K562 (cell line): ENCODE results near the gene SLC1A4. TPM values are rescaled to one million over a fixed set of nuclear protein-coding genes. Genes with fewer than 3 reads are reported as not detected.

Experiments used
- BACH1 ChIP-seq: fragments of 200-800 bp; sonication (Bioruptor generic); IDR thresholded peaks from 2 replicates; pipeline ENCODE4 v1.6.1; 2016; ENCODE audit warnings: missing genetic modification characterization, missing compliant biosample characterization
- CBX1 ChIP-seq: sonication (generic); IDR thresholded peaks from 2 replicates; pipeline ENCODE4 v1.6.1; 2016; ENCODE audit warnings: antibody characterized with exemption, low read depth, mild to moderate bottlenecking
- CBX2 ChIP-seq: fragments of 200-600 bp; sonication (generic); IDR thresholded peaks from one replicate; pipeline ENCODE4 v1.6.1; 2012; ENCODE audit warnings: mild to moderate bottlenecking, low read length, inconsistent platforms; ENCODE audit not compliant: insufficient read depth, poor library complexity, severe bottlenecking
- CCAR2 ChIP-seq: fragments of 200-400 bp; formaldehyde crosslinking; IDR thresholded peaks from 2 replicates; pipeline ENCODE4 v1.6.1; 2017; ENCODE audit warnings: mild to moderate bottlenecking, low read depth, low read length
- MTA3 ChIP-seq: fragments of 450-650 bp; formaldehyde crosslinking; IDR thresholded peaks from 2 replicates; pipeline ENCODE4 v1.6.1; 2017; ENCODE audit warnings: mild to moderate bottlenecking, borderline replicate concordance
- TSC22D4 ChIP-seq: fragments of 450-650 bp; IDR thresholded peaks from 2 replicates; pipeline ENCODE4 v1.6.1; 2016; ENCODE audit warnings: missing genetic modification characterization, missing biosample characterization, control low read depth
- ZFP36 ChIP-seq: fragments of 150-350 bp; IDR thresholded peaks from 2 replicates; pipeline ENCODE4 v1.6.1; 2018; ENCODE audit warnings: low read length, low read depth; ENCODE audit not compliant: partially characterized antibody
- ZNF707 ChIP-seq: fragments of 250-450 bp; sonication (Bioruptor Pico); conservative IDR thresholded peaks from 2 replicates; pipeline ENCODE4 v1.8.0; 2022; ENCODE audit warnings: inconsistent platforms, mild to moderate bottlenecking, moderate library complexity
- polyA plus RNA-seq, 8 experiments: library from polyadenylated mRNA; depleted of rRNA in 4 of 8; stranded (reverse) in 5 of 8; unstranded in 3 of 8; fragments of >200 nt; fragmentation: Nextera tagmentation in 2 of 8; fragmentation: Illumina TruSeq in 1 of 8; extraction: Ambion mirVana in 2 of 8; extraction: Trizol in 1 of 8; gene quantifications; 2 replicates each; pipeline versions ENCODE4 v1.2.1 to v1.2.3, GENCODE V29; 2011 to 2014; ENCODE audit warnings: inconsistent platforms in 1 of 8, missing spikeins in 1 of 8
- total RNA-seq, 7 experiments: library from RNA; depleted of rRNA in 6 of 7; stranded (reverse); fragments of >200 nt in 6 of 7; fragmentation: Illumina TruSeq in 2 of 7; extraction: Trizol in 2 of 7; gene quantifications; 2 replicates each; pipeline versions ENCODE4 v1.2.1 to v1.2.3, GENCODE V29; 2011 to 2021; ENCODE audit warnings: low replicate concordance in 1 of 7
- TF ChIP-seq, protein P1 (sequence below): fragments of 450-650 bp; formaldehyde crosslinking; IDR thresholded peaks from 2 replicates; pipeline ENCODE4 v1.4.0; 2022; ENCODE audit warnings: missing genetic modification characterization
- TF ChIP-seq, protein P2 (sequence below), 2 experiments: IDR thresholded peaks in 1 of 2; conservative IDR thresholded peaks in 1 of 2; 2 replicates each; pipeline ENCODE4 v1.6.1; 2016; ENCODE audit warnings: low read depth in 2 of 2, mild to moderate bottlenecking in 1 of 2, missing compliant biosample characterization in 1 of 2, missing genetic modification characterization in 1 of 2, moderate library complexity in 1 of 2
- TF ChIP-seq, protein P3 (sequence below), 2 experiments: fragments of 450-650 bp; formaldehyde crosslinking in 1 of 2; IDR thresholded peaks; 2 replicates each; pipeline versions ENCODE4 v1.4.0 to v1.6.1; 2014 to 2020; ENCODE audit warnings: mild to moderate bottlenecking in 2 of 2, borderline replicate concordance in 1 of 2, low read depth in 1 of 2

SLC1A4 gene
- total and polyA plus RNA-seq, 9 of the 15 experiments (the other 6 are each of a cell fraction or from before 2014, with no cell fraction given), result 4.4 to 24.0 (median 10.9) TPM

DNA sequence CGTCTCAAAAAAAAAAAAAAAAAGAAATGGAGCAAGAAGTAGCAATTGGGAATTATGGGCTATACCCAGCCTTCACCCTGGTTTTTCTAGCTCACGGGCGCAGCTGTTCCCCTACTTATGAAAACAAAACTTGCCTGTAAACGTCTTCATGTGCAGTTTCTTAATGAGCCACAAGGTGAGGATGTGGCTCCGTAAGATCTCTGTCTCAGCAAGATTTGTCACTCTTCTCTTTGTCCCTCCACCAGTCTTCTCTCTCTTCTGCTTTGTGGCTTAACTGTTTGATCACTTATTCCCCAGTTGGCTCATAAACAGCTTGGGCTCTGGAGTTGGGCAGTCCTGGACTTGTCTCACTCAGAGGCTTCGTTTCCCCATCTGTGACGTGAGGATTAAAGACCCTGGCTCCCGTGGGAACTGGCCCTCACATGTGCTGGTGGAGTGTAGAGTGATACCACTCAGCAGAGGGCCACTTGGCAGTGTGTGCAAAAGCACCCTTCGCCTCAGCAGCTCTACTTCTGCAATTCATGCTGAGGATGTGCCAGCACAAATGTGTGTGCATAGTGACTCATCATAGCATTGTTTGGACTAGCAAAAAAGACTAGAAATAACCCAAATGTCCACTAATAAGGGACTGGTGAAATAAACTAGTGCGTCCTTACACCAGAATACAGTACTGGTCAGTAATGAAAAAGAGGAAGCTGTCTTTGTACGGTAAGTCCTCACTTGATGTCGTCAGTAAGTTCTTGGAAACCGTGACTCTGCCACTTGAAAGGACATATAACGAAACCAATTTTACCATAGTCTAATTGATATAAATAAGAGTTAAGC is 75.7 kb downstream of the SLC1A4 start (continued):
- TF ChIP-seq CCAR2 (no peak), CBX1 (no peak), BACH1 (tag) (peak; percentile 86), MTA3 (peak; percentile 63; the same call in 1 of the 2 replicates), ZNF707 (CRISPR knock-in tag) (no peak), ZFP36 (no peak), CBX2 (no peak), TSC22D4 (tag) (no peak)
- TF ChIP-seq, protein P1, sequence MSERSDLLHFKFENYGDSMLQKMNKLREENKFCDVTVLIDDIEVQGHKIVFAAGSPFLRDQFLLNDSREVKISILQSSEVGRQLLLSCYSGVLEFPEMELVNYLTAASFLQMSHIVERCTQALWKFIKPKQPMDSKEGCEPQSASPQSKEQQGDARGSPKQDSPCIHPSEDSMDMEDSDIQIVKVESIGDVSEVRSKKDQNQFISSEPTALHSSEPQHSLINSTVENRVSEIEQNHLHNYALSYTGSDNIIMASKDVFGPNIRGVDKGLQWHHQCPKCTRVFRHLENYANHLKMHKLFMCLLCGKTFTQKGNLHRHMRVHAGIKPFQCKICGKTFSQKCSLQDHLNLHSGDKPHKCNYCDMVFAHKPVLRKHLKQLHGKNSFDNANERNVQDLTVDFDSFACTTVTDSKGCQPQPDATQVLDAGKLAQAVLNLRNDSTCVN (CRISPR knock-in tag), result no peak
- TF ChIP-seq, protein P2, sequence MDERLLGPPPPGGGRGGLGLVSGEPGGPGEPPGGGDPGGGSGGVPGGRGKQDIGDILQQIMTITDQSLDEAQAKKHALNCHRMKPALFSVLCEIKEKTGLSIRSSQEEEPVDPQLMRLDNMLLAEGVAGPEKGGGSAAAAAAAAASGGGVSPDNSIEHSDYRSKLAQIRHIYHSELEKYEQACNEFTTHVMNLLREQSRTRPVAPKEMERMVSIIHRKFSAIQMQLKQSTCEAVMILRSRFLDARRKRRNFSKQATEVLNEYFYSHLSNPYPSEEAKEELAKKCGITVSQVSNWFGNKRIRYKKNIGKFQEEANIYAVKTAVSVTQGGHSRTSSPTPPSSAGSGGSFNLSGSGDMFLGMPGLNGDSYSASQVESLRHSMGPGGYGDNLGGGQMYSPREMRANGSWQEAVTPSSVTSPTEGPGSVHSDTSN (CRISPR knock-in tag; IDR thresholded peaks at IDR 0.05; ENCODE audit: low read depth), result no peak
- TF ChIP-seq, protein P2 (tag; conservative IDR thresholded peaks at IDR 0.05; ENCODE audit: low read depth), result peak; percentile 49; the same call in 1 of the 2 replicates
- TF ChIP-seq, protein P3, sequence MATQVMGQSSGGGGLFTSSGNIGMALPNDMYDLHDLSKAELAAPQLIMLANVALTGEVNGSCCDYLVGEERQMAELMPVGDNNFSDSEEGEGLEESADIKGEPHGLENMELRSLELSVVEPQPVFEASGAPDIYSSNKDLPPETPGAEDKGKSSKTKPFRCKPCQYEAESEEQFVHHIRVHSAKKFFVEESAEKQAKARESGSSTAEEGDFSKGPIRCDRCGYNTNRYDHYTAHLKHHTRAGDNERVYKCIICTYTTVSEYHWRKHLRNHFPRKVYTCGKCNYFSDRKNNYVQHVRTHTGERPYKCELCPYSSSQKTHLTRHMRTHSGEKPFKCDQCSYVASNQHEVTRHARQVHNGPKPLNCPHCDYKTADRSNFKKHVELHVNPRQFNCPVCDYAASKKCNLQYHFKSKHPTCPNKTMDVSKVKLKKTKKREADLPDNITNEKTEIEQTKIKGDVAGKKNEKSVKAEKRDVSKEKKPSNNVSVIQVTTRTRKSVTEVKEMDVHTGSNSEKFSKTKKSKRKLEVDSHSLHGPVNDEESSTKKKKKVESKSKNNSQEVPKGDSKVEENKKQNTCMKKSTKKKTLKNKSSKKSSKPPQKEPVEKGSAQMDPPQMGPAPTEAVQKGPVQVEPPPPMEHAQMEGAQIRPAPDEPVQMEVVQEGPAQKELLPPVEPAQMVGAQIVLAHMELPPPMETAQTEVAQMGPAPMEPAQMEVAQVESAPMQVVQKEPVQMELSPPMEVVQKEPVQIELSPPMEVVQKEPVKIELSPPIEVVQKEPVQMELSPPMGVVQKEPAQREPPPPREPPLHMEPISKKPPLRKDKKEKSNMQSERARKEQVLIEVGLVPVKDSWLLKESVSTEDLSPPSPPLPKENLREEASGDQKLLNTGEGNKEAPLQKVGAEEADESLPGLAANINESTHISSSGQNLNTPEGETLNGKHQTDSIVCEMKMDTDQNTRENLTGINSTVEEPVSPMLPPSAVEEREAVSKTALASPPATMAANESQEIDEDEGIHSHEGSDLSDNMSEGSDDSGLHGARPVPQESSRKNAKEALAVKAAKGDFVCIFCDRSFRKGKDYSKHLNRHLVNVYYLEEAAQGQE (IDR thresholded peaks at IDR 0.05; ENCODE audit: borderline replicate concordance), result peak; percentile 76
- TF ChIP-seq, protein P3 (CRISPR knock-in tag; IDR thresholded peaks at IDR 0.05; ENCODE audit: low read depth), result no peak
